Duodenal mucosa (tissue), 2 donors: ENCODE data around the gene TSC22D4.
"Not testable (repeated sequence)": the region's sequence is repeated elsewhere in the genome, so short reads cannot be mapped to it uniquely, and the experiment has no call there.

ENCODE experiments used
- H3K27ac ChIP-seq: one replicate; pipeline ENCODE4 v1.7.0; 2013; ENCODE audit warnings: low read depth, low read length
- H3K27me3 ChIP-seq, 2 donors: one replicate each; pipeline ENCODE4 v1.7.0; 2013; ENCODE audit warnings: low read length in 2 of 2, control low read depth in 1 of 2; ENCODE audit not compliant: insufficient read depth in 2 of 2, control insufficient read depth in 1 of 2
- H3K36me3 ChIP-seq, 2 donors: one replicate each; pipeline ENCODE4 v1.7.0; 2013; ENCODE audit warnings: low read length in 2 of 2, control low read depth in 1 of 2; ENCODE audit not compliant: insufficient read depth in 2 of 2, control insufficient read depth in 1 of 2
- H3K4me1 ChIP-seq, 2 donors: one replicate each; pipeline ENCODE4 v1.7.0; 2013; ENCODE audit warnings: low read length in 2 of 2, control low read depth in 1 of 2; ENCODE audit not compliant: insufficient read depth in 2 of 2, control insufficient read depth in 1 of 2
- H3K4me3 ChIP-seq, 2 donors: one replicate each; pipeline ENCODE4 v1.7.0; 2013; ENCODE audit warnings: low read length in 2 of 2, low read depth in 1 of 2
- H3K9ac ChIP-seq, 2 donors: one replicate each; pipeline ENCODE4 v1.7.0; 2013; ENCODE audit warnings: low read length in 2 of 2, low read depth in 1 of 2
- H3K9me3 ChIP-seq, 2 donors: one replicate each; pipeline ENCODE4 v1.7.0; 2013; ENCODE audit warnings: low read length in 2 of 2, control low read depth in 1 of 2; ENCODE audit not compliant: control insufficient read depth in 1 of 2

The TSC22D4 gene

GRCh38 chr7:100515072-100515532, 36.1 kb upstream of the TSC22D4 start:
- no peaks in the 10 kb centered on the region for H3K9me3 ChIP-seq
- H3K4me1 ChIP-seq, result no peaks in the 10 kb centered on the region
- H3K36me3 ChIP-seq, result no peaks in the 10 kb centered on the region
- no peak overlapping the region for H3K4me3 ChIP-seq
- H3K27ac ChIP-seq, result no peak overlapping the region
- H3K9ac ChIP-seq, result no peak overlapping the region
- H3K27me3 ChIP-seq, result no peaks in the 10 kb centered on the region

- no peak overlapping the region for H3K9ac ChIP-seq
- no peaks in the 10 kb centered on the region for H3K27me3 ChIP-seq
- no peaks in the 10 kb centered on the region for H3K9me3 ChIP-seq
- no peak overlapping the region for H3K4me3 ChIP-seq
- H3K4me1 ChIP-seq, result no peaks in the 10 kb centered on the region
- no peak overlapping the region for H3K27ac ChIP-seq
- no peaks in the 10 kb centered on the region for H3K36me3 ChIP-seq
These were observed 34.3 kb upstream of the TSC22D4 start for GRCh38 chr7:100513212-100513810.

- no peak overlapping the region for H3K9ac ChIP-seq
- no peak overlapping the region for H3K4me3 ChIP-seq
- no peaks in the 10 kb centered on the region for H3K9me3 ChIP-seq
- H3K27me3 ChIP-seq, result no peaks in the 10 kb centered on the region
- no peak overlapping the region for H3K27ac ChIP-seq
- H3K4me1 ChIP-seq, result no peaks in the 10 kb centered on the region
- no peaks in the 10 kb centered on the region for H3K36me3 ChIP-seq
These were observed 31.6 kb upstream of the TSC22D4 start for GRCh38 chr7:100510437-100511239.

GRCh38 chr7:100509231-100509630, 30.2 kb upstream of the TSC22D4 start:
- Histone ChIP-seq H3K4me3 (no peak overlapping the region), H3K36me3 (no peaks in the 10 kb centered on the region), H3K9ac (no peak overlapping the region), H3K27me3 (no peaks in the 10 kb centered on the region), H3K4me1 (no peaks in the 10 kb centered on the region), H3K27ac (no peak overlapping the region), H3K9me3 (no peaks in the 10 kb centered on the region)

GRCh38 chr7:100506356-100506923, 27.4 kb upstream of the TSC22D4 start:
- Histone ChIP-seq H3K4me1 (no peaks in the 10 kb centered on the region), H3K27me3 (no peaks in the 10 kb centered on the region), H3K36me3 (no peaks in the 10 kb centered on the region), H3K4me3 (no peak overlapping the region), H3K9me3 (no peaks in the 10 kb centered on the region), H3K27ac (no peak overlapping the region), H3K9ac (no peak overlapping the region)

GRCh38 chr7:100504887-100505611, 26.0 kb upstream of the TSC22D4 start:
- H3K4me3 ChIP-seq, result no peak overlapping the region
- no peak overlapping the region for H3K27ac ChIP-seq
- no peaks in the 10 kb centered on the region for H3K27me3 ChIP-seq
- no peaks in the 10 kb centered on the region for H3K9me3 ChIP-seq
- no peaks in the 10 kb centered on the region for H3K36me3 ChIP-seq
- no peak overlapping the region for H3K9ac ChIP-seq
- no peaks in the 10 kb centered on the region for H3K4me1 ChIP-seq

- H3K27ac ChIP-seq, H3K36me3 ChIP-seq, H3K4me1 ChIP-seq, H3K9me3 ChIP-seq, H3K9ac ChIP-seq, H3K27me3 ChIP-seq, H3K4me3 ChIP-seq: not testable (repeated sequence)
These were observed 25.0 kb upstream of the TSC22D4 start for GRCh38 chr7:100504031-100504430.

- H3K27ac ChIP-seq, H3K27me3 ChIP-seq, H3K4me1 ChIP-seq: not testable (repeated sequence)
These were observed 21.7 kb upstream of the TSC22D4 start for GRCh38 chr7:100500743-100501142.

GRCh38 chr7:100496509-100496908, 17.5 kb upstream of the TSC22D4 start:
- H3K4me1 ChIP-seq, result peaks cover 8 to 9% of the 10 kb centered on the region in 2 donors
- no peak overlapping the region for H3K9ac ChIP-seq
- H3K27ac ChIP-seq, result no peak overlapping the region
- no peaks in the 10 kb centered on the region for H3K27me3 ChIP-seq
- H3K4me3 ChIP-seq, result no peak overlapping the region
- H3K36me3 ChIP-seq, result no peaks in the 10 kb centered on the region
- no peaks in the 10 kb centered on the region for H3K9me3 ChIP-seq

More at GRCh38 chr7:100500743-100501142, 21.7 kb upstream of the TSC22D4 start:
- H3K9ac ChIP-seq, H3K4me3 ChIP-seq, H3K9me3 ChIP-seq, H3K36me3 ChIP-seq: not testable (repeated sequence)
